Measurements from ENCODE around the gene SOX4.

SOX4 gene

GRCh38 chr6:21614226-21614625 lies 20.7 kb downstream of the SOX4 start:
- Histone ChIP-seq H3K9ac (ENCODE audit: low read length) (no peak overlapping the region), H2AFZ (ENCODE audit: low read length) (no peak overlapping the region), H3F3A (ENCODE audit: insufficient read depth, low read length) (no peaks in the 10 kb centered on the region), H3K36me3 (ENCODE audit: insufficient read depth, low read length) (no peaks in the 10 kb centered on the region), H4K20me1 (ENCODE audit: insufficient read depth, low read length) (no peaks in the 10 kb centered on the region), H3K4me1 (ENCODE audit: insufficient read depth, low read length, severe bottlenecking) (peaks cover 15% of the 10 kb centered on the region), H3K27me3 (ENCODE audit: insufficient read depth, low read length) (no peaks in the 10 kb centered on the region), H3K4me2 (ENCODE audit: low read length) (no peak overlapping the region), H3K9me3 (ENCODE audit: low read length) (no peaks in the 10 kb centered on the region), H3K9me2 (ENCODE audit: low read depth, low read length) (no peaks in the 10 kb centered on the region), H3K79me2 (ENCODE audit: insufficient read depth, low read length) (no peaks in the 10 kb centered on the region), H3K27ac (ENCODE audit: low read depth, low read length, poor library complexity, severe bottlenecking) (no peak overlapping the region), H3K4me3 (ENCODE audit: low read depth, low read length, poor library complexity, severe bottlenecking) (no peak overlapping the region)
- no peak for TF ChIP-seq CTCF (IDR thresholded peaks at IDR 0.05; ENCODE audit: low read length)
- TF ChIP-seq EZH2 (IDR thresholded peaks at IDR 0.05; ENCODE audit: borderline replicate concordance, low read length) = no peak

GRCh38 chr6:21615504-21615903 lies 22.0 kb downstream of the SOX4 start:
- H3K9ac ChIP-seq (ENCODE audit: low read length) = no peak overlapping the region
- H3K36me3 ChIP-seq (ENCODE audit: insufficient read depth, low read length) = no peaks in the 10 kb centered on the region
- H4K20me1 ChIP-seq (ENCODE audit: insufficient read depth, low read length) = no peaks in the 10 kb centered on the region
- TF ChIP-seq EZH2 (IDR thresholded peaks at IDR 0.05; ENCODE audit: borderline replicate concordance, low read length) (no peak), CTCF (IDR thresholded peaks at IDR 0.05; ENCODE audit: low read length) (no peak)
- H2AFZ ChIP-seq (ENCODE audit: low read length) = no peak overlapping the region
- H3K9me2 ChIP-seq (ENCODE audit: low read depth, low read length) = no peaks in the 10 kb centered on the region
- no peaks in the 10 kb centered on the region for H3K79me2 ChIP-seq (ENCODE audit: insufficient read depth, low read length)
- H3K4me1 ChIP-seq (ENCODE audit: insufficient read depth, low read length, severe bottlenecking) = peaks cover 5% of the 10 kb centered on the region
- H3K27me3 ChIP-seq (ENCODE audit: insufficient read depth, low read length) = no peaks in the 10 kb centered on the region
- no peaks in the 10 kb centered on the region for H3K9me3 ChIP-seq (ENCODE audit: low read length)
- H3K27ac ChIP-seq (ENCODE audit: low read depth, low read length, poor library complexity, severe bottlenecking) = no peak overlapping the region
- H3K4me2 ChIP-seq (ENCODE audit: low read length) = no peak overlapping the region
- H3F3A ChIP-seq (ENCODE audit: insufficient read depth, low read length) = no peaks in the 10 kb centered on the region
- no peak overlapping the region for H3K4me3 ChIP-seq (ENCODE audit: low read depth, low read length, poor library complexity, severe bottlenecking)

- Histone ChIP-seq H3K9me3 (ENCODE audit: low read length) (no peaks in the 10 kb centered on the region), H4K20me1 (ENCODE audit: insufficient read depth, low read length) (no peaks in the 10 kb centered on the region), H2AFZ (ENCODE audit: low read length) (no peak overlapping the region), H3K36me3 (ENCODE audit: insufficient read depth, low read length) (no peaks in the 10 kb centered on the region), H3K4me3 (ENCODE audit: low read depth, low read length, poor library complexity, severe bottlenecking) (no peak overlapping the region), H3K9me2 (ENCODE audit: low read depth, low read length) (no peaks in the 10 kb centered on the region), H3F3A (ENCODE audit: insufficient read depth, low read length) (no peaks in the 10 kb centered on the region), H3K4me2 (ENCODE audit: low read length) (no peak overlapping the region), H3K79me2 (ENCODE audit: insufficient read depth, low read length) (no peaks in the 10 kb centered on the region), H3K27me3 (ENCODE audit: insufficient read depth, low read length) (no peaks in the 10 kb centered on the region), H3K27ac (ENCODE audit: low read depth, low read length, poor library complexity, severe bottlenecking) (no peak overlapping the region), H3K4me1 (ENCODE audit: insufficient read depth, low read length, severe bottlenecking) (no peaks in the 10 kb centered on the region), H3K9ac (ENCODE audit: low read length) (no peak overlapping the region)
- TF ChIP-seq EZH2 (IDR thresholded peaks at IDR 0.05; ENCODE audit: borderline replicate concordance, low read length) = no peak
- no peak for TF ChIP-seq CTCF (IDR thresholded peaks at IDR 0.05; ENCODE audit: low read length)
Observed at GRCh38 chr6:21616005-21616404, 22.5 kb downstream of the SOX4 start.
